Effector memory CD8-positive, alpha-beta T cell (primary cell): Measurements from ENCODE around the gene FGF7.

Source experiments
- ATAC-seq: fragments of 150-1000 bp; cut with Tn5 transposase; replicated peaks from 2 replicates; pipeline ENCODE4 v1.10.0; 2021; ENCODE audit warnings: mild to moderate bottlenecking, moderate library complexity
- DNase-seq, 3 experiments: peaks; one replicate each; pipeline ENCODE4 v3.0.0; 2021
- H3K27ac Mint-ChIP-seq, 2 donors: one replicate each; pipeline ENCODE4 v1.8.0; 2022; ENCODE audit warnings: mild to moderate bottlenecking in 2 of 2, mixed read lengths in 2 of 2, moderate library complexity in 2 of 2
- H3K27me3 Mint-ChIP-seq, 2 donors: one replicate each; pipeline ENCODE4 v1.8.0; 2022; ENCODE audit warnings: mixed read lengths in 2 of 2
- H3K36me3 Mint-ChIP-seq: one replicate; pipeline ENCODE4 v1.8.0; 2022; ENCODE audit warnings: mild to moderate bottlenecking, moderate library complexity, mixed read lengths; ENCODE audit not compliant: insufficient read depth
- H3K4me1 Mint-ChIP-seq, 2 donors: one replicate each; pipeline ENCODE4 v1.8.0; 2022; ENCODE audit warnings: low read depth in 2 of 2, mixed read lengths in 2 of 2
- H3K4me3 Mint-ChIP-seq, 2 donors: one replicate each; pipeline ENCODE4 v1.8.0; 2022; ENCODE audit warnings: mild to moderate bottlenecking in 2 of 2, mixed read lengths in 2 of 2, moderate library complexity in 2 of 2
- H3K9me3 Mint-ChIP-seq, 2 donors: one replicate each; pipeline ENCODE4 v1.8.0; 2022; ENCODE audit warnings: mixed read lengths in 2 of 2

The FGF7 gene

DNA sequence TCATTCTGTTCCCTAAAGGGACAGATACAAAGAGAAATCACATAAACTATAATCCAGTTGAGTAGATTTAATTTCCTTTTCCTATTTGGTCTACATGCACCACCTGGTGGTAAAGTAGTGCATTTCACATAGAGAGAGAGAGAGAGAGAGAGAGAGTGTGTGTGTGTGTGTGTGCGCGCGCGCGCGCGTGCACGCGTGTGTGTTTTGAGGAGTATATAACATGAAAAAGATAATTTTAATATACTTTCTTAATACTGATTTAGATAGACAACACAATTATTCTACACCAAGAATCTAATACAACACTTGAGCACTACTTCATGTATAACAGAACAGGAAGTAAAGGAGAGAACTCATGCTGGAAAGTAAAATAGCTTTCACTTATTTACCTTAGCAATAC is 1.1 kb upstream of the FGF7 start:
- ATAC-seq (peak; percentile 51), DNase-seq (peak; percentile 18 to 30 (median 23))
- H3K9me3 Mint-ChIP-seq, result no peaks in the 10 kb centered on the region
- peaks cover 4 to 5% of the 10 kb centered on the region in 2 donors for H3K4me1 Mint-ChIP-seq
- peaks cover 5% of the 10 kb centered on the region for H3K36me3 Mint-ChIP-seq
- peak overlapping the region in 1 of 2 donors; percentile 5 for H3K4me3 Mint-ChIP-seq
- peaks cover 8 to 19% of the 10 kb centered on the region in 2 donors for H3K27me3 Mint-ChIP-seq
- peak overlapping the region; percentile 24 to 64 for H3K27ac Mint-ChIP-seq

- no peaks in the 10 kb centered on the region for H3K9me3 Mint-ChIP-seq
- no peak overlapping the region for H3K4me3 Mint-ChIP-seq
- peaks cover 4 to 5% of the 10 kb centered on the region in 2 donors for H3K4me1 Mint-ChIP-seq
- H3K27me3 Mint-ChIP-seq, result no peaks in the 10 kb centered on the region
- peaks cover 5% of the 10 kb centered on the region for H3K36me3 Mint-ChIP-seq
- no peak for ATAC-seq
- H3K27ac Mint-ChIP-seq, result no peak overlapping the region
- no peak for DNase-seq
Measured at GRCh38 chr15:49423901-49424550, 984 bp downstream of the FGF7 start.

DNA sequence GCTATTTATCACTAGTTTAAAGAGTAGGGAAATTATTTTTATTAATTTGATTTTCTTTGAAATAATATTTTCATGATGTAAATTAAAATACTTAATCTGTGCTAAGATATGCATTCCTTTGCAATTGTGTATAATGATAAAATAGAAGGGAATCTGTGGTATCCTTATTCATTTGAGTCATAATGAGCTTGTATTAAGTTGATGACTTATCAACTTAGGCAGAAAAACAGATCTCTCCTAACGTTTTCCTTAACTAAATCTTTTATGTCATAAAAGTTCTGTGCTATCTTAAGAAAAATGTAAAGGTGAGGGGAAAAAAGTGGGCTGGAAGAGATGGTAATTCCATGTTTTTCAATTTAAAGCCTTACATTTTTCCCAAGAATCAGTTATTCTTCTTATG is 1.9 kb downstream of the FGF7 start:
- H3K27ac Mint-ChIP-seq, result no peak overlapping the region

DNA sequence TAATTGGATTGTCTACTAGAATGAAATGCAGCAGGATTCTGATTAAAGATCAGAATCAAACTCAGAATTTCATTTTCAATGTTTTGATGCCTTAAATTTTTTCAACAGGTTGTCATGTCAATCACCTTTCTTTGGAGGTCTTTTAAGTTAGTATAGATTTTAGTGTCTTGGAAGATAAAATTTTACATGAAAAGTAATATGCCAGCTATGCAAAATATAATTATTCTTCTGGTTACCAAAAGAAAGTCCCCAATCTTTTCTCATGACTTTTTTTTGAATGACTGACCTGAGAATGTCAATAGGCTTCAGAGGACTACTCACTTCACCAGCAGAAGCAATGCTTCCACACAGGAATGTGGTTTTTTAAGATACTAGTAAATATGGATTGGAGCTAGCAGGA is 4.3 kb downstream of the FGF7 start:
- ATAC-seq (no peak), DNase-seq (no peak)
- no peak overlapping the region for H3K4me3 Mint-ChIP-seq
- H3K36me3 Mint-ChIP-seq, result no peaks in the 10 kb centered on the region
- peaks cover 6 to 8% of the 10 kb centered on the region in 2 donors for H3K27me3 Mint-ChIP-seq
- no peaks in the 10 kb centered on the region for H3K4me1 Mint-ChIP-seq
- no peaks in the 10 kb centered on the region for H3K9me3 Mint-ChIP-seq
- H3K27ac Mint-ChIP-seq, result no peak overlapping the region

More for the DNA sequence above, 1.9 kb downstream of the FGF7 start:
- Mint-ChIP-seq H3K9me3 (no peaks in the 10 kb centered on the region), H3K4me1 (peaks cover 4 to 5% of the 10 kb centered on the region in 2 donors), H3K4me3 (no peak overlapping the region), H3K36me3 (peaks cover 5% of the 10 kb centered on the region), H3K27me3 (no peaks in the 10 kb centered on the region)
- DNase-seq (no peak), ATAC-seq (no peak)

DNA sequence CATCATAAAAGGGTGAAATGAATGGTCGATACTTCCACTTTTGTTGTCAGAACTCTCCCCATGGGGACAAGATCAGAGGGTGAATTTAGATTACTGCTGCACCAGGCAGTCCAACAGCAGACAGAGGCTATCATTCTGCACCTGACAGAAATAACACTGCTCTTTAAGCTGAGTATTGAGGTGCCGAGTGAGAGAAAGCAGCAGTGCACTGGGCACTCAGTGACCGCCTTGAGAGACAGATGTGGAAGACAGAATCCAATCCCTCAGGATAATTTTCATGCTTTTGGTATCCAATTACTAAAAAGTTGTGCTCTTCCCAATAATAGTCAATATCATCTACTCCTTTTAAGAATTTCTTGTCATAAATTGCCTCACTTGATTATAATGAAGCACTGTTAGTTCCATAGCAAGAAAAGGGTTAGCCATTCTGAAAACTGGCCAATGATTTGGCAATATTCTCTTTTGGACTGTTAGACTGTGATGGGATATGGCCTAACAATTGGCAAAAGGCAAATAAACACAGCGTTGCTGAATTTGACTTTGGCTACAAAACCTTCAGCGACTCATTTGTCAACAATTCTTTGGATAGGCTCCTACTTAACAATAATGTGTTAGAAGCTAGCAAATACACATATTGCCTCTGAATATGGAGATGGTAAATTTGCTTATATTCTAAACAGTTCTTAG is 5.5 kb downstream of the FGF7 start:
- Mint-ChIP-seq H3K4me3 (no peak overlapping the region), H3K27ac (no peak overlapping the region), H3K27me3 (peaks cover 7 to 8% of the 10 kb centered on the region in 2 donors), H3K4me1 (no peaks in the 10 kb centered on the region), H3K9me3 (no peaks in the 10 kb centered on the region), H3K36me3 (no peaks in the 10 kb centered on the region)
- DNase-seq (no peak), ATAC-seq (no peak)

DNA sequence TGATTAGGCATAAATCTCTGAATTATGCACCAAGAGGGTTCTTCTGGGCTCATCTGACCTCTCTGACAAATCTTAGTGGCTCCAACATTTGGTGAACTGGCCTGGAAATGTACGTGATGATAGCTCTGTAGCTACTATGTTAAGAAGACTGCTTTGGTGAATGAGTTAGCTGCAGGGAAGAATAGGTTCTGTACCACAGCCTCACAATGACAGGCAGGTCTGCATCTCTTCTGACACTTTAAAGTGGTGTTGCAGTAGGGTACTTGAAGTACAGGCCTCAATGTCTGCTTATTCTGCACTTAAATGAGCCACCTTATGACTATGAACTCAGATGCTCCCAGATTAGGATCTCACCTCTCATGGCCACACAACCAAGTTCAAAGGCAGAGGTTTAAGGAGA is 7.0 kb downstream of the FGF7 start:
- no peak overlapping the region for H3K27ac Mint-ChIP-seq
- no peak for ATAC-seq
- no peaks in the 10 kb centered on the region for H3K4me1 Mint-ChIP-seq
- H3K4me3 Mint-ChIP-seq, result no peak overlapping the region
- no peak for DNase-seq
- peaks cover 8 to 14% of the 10 kb centered on the region in 2 donors for H3K27me3 Mint-ChIP-seq
- no peaks in the 10 kb centered on the region for H3K9me3 Mint-ChIP-seq
- no peaks in the 10 kb centered on the region for H3K36me3 Mint-ChIP-seq

DNA sequence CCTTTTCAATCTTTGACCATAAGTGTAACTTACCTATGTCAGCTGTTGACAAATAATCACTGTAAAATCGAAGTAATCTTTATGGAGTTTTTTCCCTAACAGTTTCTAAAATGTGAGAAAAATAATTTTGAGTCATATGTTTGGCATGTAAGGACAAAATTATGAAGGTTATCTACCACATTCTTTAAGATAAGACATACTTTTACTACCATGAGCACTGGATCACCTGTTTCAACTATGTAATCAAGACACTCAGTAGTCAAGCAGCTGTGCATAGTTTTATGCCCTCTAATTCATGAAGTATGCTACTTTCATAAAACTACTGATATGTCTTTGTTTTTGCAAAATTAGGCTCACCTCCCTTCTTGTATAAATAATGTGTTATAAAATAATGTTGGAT is 12.1 kb downstream of the FGF7 start:
- no peaks in the 10 kb centered on the region for H3K9me3 Mint-ChIP-seq
- DNase-seq (no peak), ATAC-seq (no peak)
- H3K27ac Mint-ChIP-seq, result no peak overlapping the region
- no peak overlapping the region for H3K4me3 Mint-ChIP-seq
- H3K4me1 Mint-ChIP-seq, result peaks cover 5 to 9% of the 10 kb centered on the region in 2 donors
- peaks cover 8 to 14% of the 10 kb centered on the region in 2 donors for H3K27me3 Mint-ChIP-seq
- no peaks in the 10 kb centered on the region for H3K36me3 Mint-ChIP-seq

DNA sequence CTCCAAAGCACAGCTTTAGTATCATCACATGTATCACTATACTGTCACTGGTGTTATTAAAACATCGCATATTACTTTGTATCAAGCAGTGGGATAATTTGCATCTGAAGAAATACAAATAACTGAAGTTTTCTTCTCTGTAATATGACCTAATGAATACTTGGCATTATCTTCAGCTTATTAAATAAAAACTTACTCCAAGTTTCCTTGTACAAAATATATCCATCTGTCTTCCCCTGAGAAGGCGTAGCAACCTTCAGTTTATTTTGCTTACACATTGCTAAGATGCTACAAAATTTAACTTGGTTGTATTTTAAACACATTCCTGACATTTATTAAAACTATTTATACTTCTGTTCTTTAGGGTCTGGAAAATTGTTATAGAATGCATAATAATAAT is 13.7 kb downstream of the FGF7 start:
- ATAC-seq (no peak), DNase-seq (no peak)
- Mint-ChIP-seq H3K4me3 (no peak overlapping the region), H3K4me1 (peaks cover 5 to 9% of the 10 kb centered on the region in 2 donors), H3K27ac (no peak overlapping the region), H3K36me3 (no peaks in the 10 kb centered on the region), H3K9me3 (no peaks in the 10 kb centered on the region), H3K27me3 (peaks cover under 1 to 8% of the 10 kb centered on the region in 2 donors)

DNA sequence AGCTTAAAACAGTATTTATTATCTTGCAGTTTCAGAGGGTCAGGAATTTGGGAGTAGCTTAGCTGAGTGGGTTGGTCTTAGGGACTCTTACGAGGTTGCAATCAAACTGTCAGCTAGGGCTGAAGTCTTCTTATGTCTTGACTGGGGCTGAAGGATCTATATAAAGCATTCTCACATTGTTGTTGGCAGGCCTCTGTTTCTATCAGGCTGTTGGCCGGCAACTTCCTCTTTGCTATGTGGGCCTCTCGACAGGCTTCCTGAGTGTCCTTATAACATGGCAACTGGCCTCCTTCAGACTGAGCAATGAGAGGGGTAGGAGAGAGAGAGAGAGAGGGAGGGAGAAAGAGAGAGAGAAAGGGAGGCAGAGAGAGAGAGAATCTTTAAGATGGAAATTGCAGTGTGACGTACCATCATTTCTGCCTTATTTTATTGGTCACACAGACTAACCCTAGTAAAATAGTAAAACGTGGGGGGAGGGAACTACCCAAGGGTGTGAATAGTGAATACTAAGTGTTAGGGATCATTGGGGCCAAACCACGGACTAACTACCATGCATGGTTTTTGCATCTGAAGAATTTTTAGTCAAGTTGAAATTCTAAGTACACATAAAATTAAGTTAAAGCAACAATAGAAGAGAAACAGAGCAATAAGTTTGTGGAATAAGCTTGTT is 16.1 kb downstream of the FGF7 start:
- Mint-ChIP-seq H3K27ac (no peak overlapping the region), H3K27me3 (peaks cover 0 to 1% of the 10 kb centered on the region in 2 donors), H3K4me3 (no peak overlapping the region), H3K9me3 (no peaks in the 10 kb centered on the region), H3K36me3 (no peaks in the 10 kb centered on the region), H3K4me1 (peaks cover 5 to 9% of the 10 kb centered on the region in 2 donors)
- DNase-seq (no peak), ATAC-seq (no peak)

DNA sequence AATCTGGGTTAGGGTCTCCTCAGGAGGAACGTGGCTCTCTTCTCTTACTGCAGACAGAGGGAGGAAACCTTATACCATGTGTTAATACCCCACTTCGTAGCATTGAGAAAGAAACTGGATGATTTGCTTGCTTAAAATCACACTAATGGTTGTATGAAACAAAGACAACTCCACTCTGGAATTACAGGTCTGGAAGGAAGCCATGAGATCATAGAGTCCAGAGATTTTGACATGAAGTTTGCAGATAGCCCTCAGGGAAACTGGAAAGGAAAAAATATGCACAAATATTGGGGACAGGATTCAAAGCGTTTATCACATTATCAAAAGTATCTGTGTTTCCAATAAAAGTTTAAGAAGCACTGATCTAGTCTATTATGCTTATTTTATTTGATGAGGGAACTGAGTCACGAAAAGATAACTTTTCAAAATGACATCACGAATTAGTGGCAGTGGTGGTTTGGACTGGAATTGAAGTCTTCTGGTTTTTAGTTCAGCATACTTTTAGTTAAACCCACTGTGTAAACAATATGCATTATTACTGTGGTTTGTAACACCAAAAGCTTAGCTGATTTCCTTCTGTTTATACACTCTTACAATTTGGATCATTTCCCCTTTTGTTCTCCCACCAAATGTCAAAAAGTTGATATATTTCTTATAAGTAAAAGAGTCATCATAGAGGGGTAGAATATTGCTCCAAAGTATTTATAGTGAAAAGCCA is 16.8 kb downstream of the FGF7 start:
- Mint-ChIP-seq H3K27ac (no peak overlapping the region), H3K4me3 (no peak overlapping the region)

GRCh38 chr15:49441356-49441755 is 18.3 kb downstream of the FGF7 start:
- DNase-seq (no peak), ATAC-seq (no peak)
- H3K4me1 Mint-ChIP-seq, result peaks cover 5 to 9% of the 10 kb centered on the region in 2 donors
- no peak overlapping the region for H3K27ac Mint-ChIP-seq
- no peak overlapping the region for H3K4me3 Mint-ChIP-seq
- no peaks in the 10 kb centered on the region for H3K27me3 Mint-ChIP-seq
- no peaks in the 10 kb centered on the region for H3K9me3 Mint-ChIP-seq
- H3K36me3 Mint-ChIP-seq, result no peaks in the 10 kb centered on the region

More for the DNA sequence above, 16.8 kb downstream of the FGF7 start:
- H3K4me1 Mint-ChIP-seq, result peaks cover 5 to 9% of the 10 kb centered on the region in 2 donors
- no peaks in the 10 kb centered on the region for H3K9me3 Mint-ChIP-seq
- H3K36me3 Mint-ChIP-seq, result no peaks in the 10 kb centered on the region
- DNase-seq, result no peak
- H3K27me3 Mint-ChIP-seq, result no peaks in the 10 kb centered on the region
- ATAC-seq, result no peak

- no peak overlapping the region for H3K27ac Mint-ChIP-seq
- no peak for ATAC-seq
- H3K4me3 Mint-ChIP-seq, result no peak overlapping the region
- no peaks in the 10 kb centered on the region for H3K36me3 Mint-ChIP-seq
- H3K9me3 Mint-ChIP-seq, result no peaks in the 10 kb centered on the region
- no peak for DNase-seq
- H3K4me1 Mint-ChIP-seq, result peaks cover 5 to 9% of the 10 kb centered on the region in 2 donors
- no peaks in the 10 kb centered on the region for H3K27me3 Mint-ChIP-seq
Measured at GRCh38 chr15:49441816-49442215, 18.8 kb downstream of the FGF7 start.

DNA sequence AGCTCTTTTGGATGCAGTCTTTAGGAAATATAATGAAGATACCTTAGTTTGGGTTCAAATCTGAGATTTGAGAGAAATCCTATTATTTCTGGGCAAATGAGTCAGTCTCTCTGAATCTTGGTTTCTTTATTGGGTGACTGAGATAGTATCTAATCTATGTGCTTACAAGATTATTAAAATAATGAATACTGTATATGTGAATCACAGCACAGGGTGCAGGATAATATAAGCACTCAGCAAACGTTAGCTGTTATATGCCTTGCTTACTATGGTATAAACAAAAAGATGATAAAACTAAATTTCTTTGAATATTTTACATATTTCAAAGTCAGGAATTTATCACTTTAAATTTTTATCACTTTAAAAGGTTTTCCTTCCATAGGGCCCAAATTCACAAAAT is 29.6 kb downstream of the FGF7 start:
- no peaks in the 10 kb centered on the region for H3K4me1 Mint-ChIP-seq
- H3K27ac Mint-ChIP-seq, result no peak overlapping the region
- H3K36me3 Mint-ChIP-seq, result no peaks in the 10 kb centered on the region
- no peak for ATAC-seq
- H3K4me3 Mint-ChIP-seq, result no peak overlapping the region
- H3K27me3 Mint-ChIP-seq, result peaks cover 25 to 27% of the 10 kb centered on the region in 2 donors
- no peak for DNase-seq
- H3K9me3 Mint-ChIP-seq, result no peaks in the 10 kb centered on the region
